Suprapubic skin (tissue), 3 donors: Measurements from ENCODE around the gene NUP35.

Experiments
- CTCF ChIP-seq, 2 donors: fragments of 200-600 bp in 1 of 2; fragments of 450-650 bp in 1 of 2; sonication (generic) in 1 of 2; IDR thresholded peaks; one replicate each; pipeline ENCODE4 v1.5.1; 2016 to 2019; ENCODE audit warnings: antibody characterized with exemption in 2 of 2, mild to moderate bottlenecking in 1 of 2, moderate library complexity in 1 of 2
- EP300 ChIP-seq: sonication (generic); formaldehyde crosslinking; IDR thresholded peaks from one replicate; pipeline ENCODE4 v1.6.1; 2017; ENCODE audit warnings: antibody characterized with exemption
- POLR2A ChIP-seq, 2 donors: fragments of 450-650 bp; IDR thresholded peaks; one replicate each; pipeline ENCODE4 v1.6.1; 2017; ENCODE audit warnings: antibody characterized with exemption in 2 of 2, mild to moderate bottlenecking in 2 of 2, moderate library complexity in 2 of 2

DNA sequence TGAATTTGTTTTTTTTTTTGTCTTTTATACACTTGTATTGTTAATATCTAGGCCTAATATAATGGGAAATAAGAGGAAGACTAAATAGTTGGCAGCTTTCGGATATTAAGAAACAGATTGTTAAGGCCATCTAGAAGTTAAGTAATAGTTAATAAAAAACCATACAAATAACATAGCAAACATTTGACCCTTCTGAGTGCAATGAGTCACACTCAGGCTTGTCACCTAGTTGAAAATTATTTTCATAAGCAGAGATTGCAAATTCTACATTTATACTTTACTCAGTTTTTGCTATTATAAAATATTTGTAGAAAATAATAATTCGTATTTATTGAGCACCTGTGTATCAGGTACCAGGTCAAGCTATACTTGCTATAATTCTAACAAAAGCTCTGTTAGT is 2.4 kb downstream of the NUP35 start:
- TF ChIP-seq CTCF (IDR thresholded peaks at IDR 0.05) (no peak), EP300 (no peak), POLR2A (IDR thresholded peaks at IDR 0.05) (no peak)
